WERI-Rb-1 (cell line): ENCODE measurements around the gene DTNBP1.
A peak's percentile ranks its signal among the peaks of the same experiment; 100 is the strongest.

Source experiments
- DNase-seq: peaks from one replicate; pipeline ENCODE4 v3.0.0-alpha.2; 2020
- H3K27ac ChIP-seq: fragments of 250-450 bp; sonication (Bioruptor Pico); 2 replicates; pipeline ENCODE4 v1.5.1; 2020; ENCODE audit warnings: mild to moderate bottlenecking, moderate library complexity
- H3K27me3 ChIP-seq: fragments of 250-450 bp; sonication (Bioruptor Pico); 2 replicates; pipeline ENCODE4 v1.5.1; 2021; ENCODE audit warnings: mild to moderate bottlenecking, low read depth, moderate library complexity; ENCODE audit not compliant: insufficient read depth, severe bottlenecking
- H3K36me3 ChIP-seq: fragments of 250-450 bp; sonication (Bioruptor Pico); 2 replicates; pipeline ENCODE4 v1.5.1; 2020; ENCODE audit warnings: mild to moderate bottlenecking, moderate library complexity
- H3K4me3 ChIP-seq: 2 replicates; pipeline ENCODE4 v1.5.1; 2011; ENCODE audit warnings: low read depth, mild to moderate bottlenecking, control low read depth, low read length
- H3K9me3 ChIP-seq: fragments of 250-450 bp; sonication (Bioruptor Pico); 2 replicates; pipeline ENCODE4 v1.5.1; 2021; ENCODE audit warnings: mild to moderate bottlenecking, moderate library complexity; ENCODE audit not compliant: severe bottlenecking
- CTCF ChIP-seq: IDR thresholded peaks from 2 replicates; pipeline ENCODE4 v1.5.1; 2011; ENCODE audit warnings: low read depth, mild to moderate bottlenecking, control low read depth, inconsistent platforms, low read length

DTNBP1 gene

DNA sequence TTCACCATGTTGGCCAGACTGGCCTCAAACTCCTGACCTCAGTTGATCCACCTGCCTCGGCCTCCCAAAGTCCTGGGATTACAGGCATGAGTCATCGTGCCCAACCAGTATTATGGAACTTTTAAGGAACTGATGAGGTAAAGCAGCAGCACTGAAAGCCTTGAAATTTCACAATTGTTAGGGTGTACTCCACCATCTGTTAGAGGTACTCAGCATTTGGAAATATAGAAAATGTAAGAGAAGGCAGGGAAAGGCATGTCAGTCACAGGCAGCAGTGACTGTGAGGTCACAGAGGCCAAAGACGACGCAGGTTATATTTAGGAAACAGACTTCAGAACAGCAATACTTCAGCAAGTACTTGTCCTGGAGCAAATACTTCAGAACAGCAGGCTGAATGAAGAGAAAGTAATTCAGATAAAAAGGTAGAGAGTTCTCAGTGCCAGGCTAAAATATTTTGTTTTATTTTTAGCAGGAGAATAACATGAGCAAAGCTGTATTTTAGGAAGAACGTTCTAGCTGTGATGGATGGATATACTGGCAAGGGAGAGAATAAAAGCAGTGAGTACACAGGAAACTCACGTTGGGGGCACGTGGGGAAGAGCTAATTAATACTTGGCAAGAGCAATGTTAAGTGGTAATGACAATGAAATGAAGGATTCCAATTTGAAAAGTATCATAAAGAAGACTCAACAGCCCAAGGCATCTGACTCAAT, 67.2 kb downstream of the DTNBP1 start:
- Histone ChIP-seq H3K27ac (no peak overlapping the region), H3K4me3 (no peak overlapping the region), H3K9me3 (no peaks in the 10 kb centered on the region), H3K27me3 (no peaks in the 10 kb centered on the region), H3K36me3 (no peaks in the 10 kb centered on the region)
- peak; percentile 51 for DNase-seq
- TF ChIP-seq CTCF = no peak

GRCh38 chr6:15594512-15595259, 68.1 kb downstream of the DTNBP1 start:
- H3K4me3 ChIP-seq = no peak overlapping the region
- TF ChIP-seq CTCF = no peak
- no peak overlapping the region for H3K27ac ChIP-seq
- no peaks in the 10 kb centered on the region for H3K27me3 ChIP-seq
- H3K9me3 ChIP-seq = no peaks in the 10 kb centered on the region
- DNase-seq = no peak
- no peaks in the 10 kb centered on the region for H3K36me3 ChIP-seq

- TF ChIP-seq CTCF = no peak
- Histone ChIP-seq H3K4me3 (no peak overlapping the region), H3K27ac (no peak overlapping the region), H3K36me3 (no peaks in the 10 kb centered on the region), H3K27me3 (no peaks in the 10 kb centered on the region), H3K9me3 (no peaks in the 10 kb centered on the region)
- no peak for DNase-seq
Measured at GRCh38 chr6:15593798-15594197, 69.0 kb downstream of the DTNBP1 start.

- Histone ChIP-seq H3K27me3 (no peaks in the 10 kb centered on the region), H3K9me3 (no peaks in the 10 kb centered on the region), H3K27ac (no peak overlapping the region), H3K36me3 (no peaks in the 10 kb centered on the region), H3K4me3 (no peak overlapping the region)
- DNase-seq = no peak
- no peak for TF ChIP-seq CTCF
Measured at GRCh38 chr6:15592610-15593009, 70.2 kb downstream of the DTNBP1 start.

- no peak for TF ChIP-seq CTCF
- H3K4me3 ChIP-seq = no peak overlapping the region
- no peak overlapping the region for H3K27ac ChIP-seq
- H3K9me3 ChIP-seq = no peaks in the 10 kb centered on the region
- DNase-seq = no peak
- no peaks in the 10 kb centered on the region for H3K36me3 ChIP-seq
- H3K27me3 ChIP-seq = no peaks in the 10 kb centered on the region
Measured at GRCh38 chr6:15588971-15589634, 73.7 kb downstream of the DTNBP1 start.
